H9 (cell line): Measurements from ENCODE around the gene GFRA1. TPM values are rescaled to one million over a fixed set of nuclear protein-coding genes. Genes with fewer than 3 reads are reported as not detected.

ENCODE experiments used
- DNase-seq: peaks from one replicate; pipeline ENCODE4 v3.0.0-alpha.2; 2017
- H2AFZ ChIP-seq: one replicate; pipeline ENCODE4 v1.6.1; 2013; ENCODE audit warnings: mild to moderate bottlenecking, low read length, control low read depth, moderate library complexity
- H2AK5ac ChIP-seq: 2 replicates; pipeline ENCODE4 v1.6.1; 2013; ENCODE audit warnings: low read length, control low read depth, mixed read lengths; ENCODE audit not compliant: insufficient read length
- H2BK120ac ChIP-seq: one replicate; pipeline ENCODE4 v1.6.1; 2013; ENCODE audit warnings: low read depth, mild to moderate bottlenecking, low read length, control low read depth, inconsistent platforms; ENCODE audit not compliant: poor library complexity, severe bottlenecking
- H2BK12ac ChIP-seq: 2 replicates; pipeline ENCODE4 v1.6.1; 2013; ENCODE audit warnings: low read length, control low read depth, mixed read lengths, low read depth; ENCODE audit not compliant: insufficient read length
- H2BK15ac ChIP-seq: 2 replicates; pipeline ENCODE4 v1.6.1; 2013; ENCODE audit warnings: low read depth, low read length, control low read depth
- H2BK20ac ChIP-seq: one replicate; pipeline ENCODE4 v1.6.1; 2013; ENCODE audit warnings: low read depth, mild to moderate bottlenecking, low read length, control low read depth, inconsistent platforms; ENCODE audit not compliant: poor library complexity, severe bottlenecking
- H2BK5ac ChIP-seq: 2 replicates; pipeline ENCODE4 v1.6.1; 2013; ENCODE audit warnings: low read length, control low read depth, mixed read lengths; ENCODE audit not compliant: insufficient read length
- H3K14ac ChIP-seq: 2 replicates; pipeline ENCODE4 v1.6.1; 2013; ENCODE audit warnings: low read length, control low read depth; ENCODE audit not compliant: insufficient read depth
- H3K18ac ChIP-seq: 2 replicates; pipeline ENCODE4 v1.6.1; 2013; ENCODE audit warnings: low read depth, mild to moderate bottlenecking, mixed read lengths, low read length, control low read depth; ENCODE audit not compliant: insufficient read length
- H3K23ac ChIP-seq: 2 replicates; pipeline ENCODE4 v1.6.1; 2013; ENCODE audit warnings: low read length, control low read depth, mixed read lengths, low read depth; ENCODE audit not compliant: insufficient read length
- H3K23me2 ChIP-seq: 2 replicates; pipeline ENCODE4 v1.6.1; 2013; ENCODE audit warnings: low read depth, mild to moderate bottlenecking, mixed read lengths, low read length, control low read depth; ENCODE audit not compliant: insufficient read length, poor library complexity, severe bottlenecking
- H3K27ac ChIP-seq: 2 replicates; pipeline ENCODE4 v1.5.1; 2013; ENCODE audit warnings: low read length, control low read depth, mixed read lengths, low read depth; ENCODE audit not compliant: insufficient read length
- H3K27me3 ChIP-seq: 2 replicates; pipeline ENCODE4 v1.6.1; 2013; ENCODE audit warnings: low read length, control low read depth, inconsistent platforms; ENCODE audit not compliant: insufficient read depth
- H3K4ac ChIP-seq: 2 replicates; pipeline ENCODE4 v1.6.1; 2013; ENCODE audit warnings: low read depth, mild to moderate bottlenecking, control low read depth, inconsistent platforms, low read length, moderate library complexity
- H3K4me1 ChIP-seq: 2 replicates; pipeline ENCODE4 v1.6.1; 2013; ENCODE audit warnings: low read length, control low read depth, inconsistent platforms; ENCODE audit not compliant: insufficient read depth
- H3K4me2 ChIP-seq: 2 replicates; pipeline ENCODE4 v1.6.1; 2013; ENCODE audit warnings: low read length, control low read depth, mixed read lengths; ENCODE audit not compliant: insufficient read length, insufficient read depth
- H3K56ac ChIP-seq: 2 replicates; pipeline ENCODE4 v1.6.1; 2013; ENCODE audit warnings: low read depth, mild to moderate bottlenecking, mixed read lengths, low read length, control low read depth; ENCODE audit not compliant: insufficient read length
- H3K79me1 ChIP-seq: 2 replicates; pipeline ENCODE4 v1.6.1; 2013; ENCODE audit warnings: low read depth, mild to moderate bottlenecking, moderate library complexity, low read length, control low read depth, inconsistent platforms; ENCODE audit not compliant: insufficient read depth, poor library complexity, severe bottlenecking
- H3K79me2 ChIP-seq: 2 replicates; pipeline ENCODE4 v1.6.1; 2013; ENCODE audit warnings: low read length, control low read depth, inconsistent platforms; ENCODE audit not compliant: insufficient read depth
- H3K9ac ChIP-seq: 2 replicates; pipeline ENCODE4 v1.6.1; 2013; ENCODE audit warnings: low read length, control low read depth, mixed read lengths; ENCODE audit not compliant: insufficient read length; ENCODE audit errors: extremely low read depth
- H3K9me3 ChIP-seq: one replicate; pipeline ENCODE4 v1.6.1; 2013; ENCODE audit warnings: low read depth, low read length, inconsistent platforms; ENCODE audit not compliant: control insufficient read depth
- H3T11ph ChIP-seq: one replicate; pipeline ENCODE4 v1.6.1; 2013; ENCODE audit warnings: mild to moderate bottlenecking, low read length, control low read depth, inconsistent platforms
- H4K20me1 ChIP-seq: one replicate; pipeline ENCODE4 v1.6.1; 2013; ENCODE audit not compliant: control insufficient read depth, insufficient read length, insufficient read depth
- H4K5ac ChIP-seq: 2 replicates; pipeline ENCODE4 v1.6.1; 2013; ENCODE audit warnings: low read depth, mild to moderate bottlenecking, mixed read lengths, low read length, control low read depth; ENCODE audit not compliant: insufficient read length
- H4K8ac ChIP-seq: replicated peaks from 2 replicates; pipeline ENCODE4 v1.6.1; 2013; ENCODE audit warnings: low read length, control low read depth, mixed read lengths, low read depth; ENCODE audit not compliant: insufficient read length
- H4K91ac ChIP-seq: 2 replicates; pipeline ENCODE4 v1.6.1; 2013; ENCODE audit warnings: low read depth, mild to moderate bottlenecking, moderate library complexity, mixed read lengths, low read length, control low read depth; ENCODE audit not compliant: insufficient read length
- H3K27ac Mint-ChIP-seq, 3 experiments: 2 replicates in 2 of 3; 3 replicates in 1 of 3; pipeline ENCODE4 v1.8.0; 2020 to 2021; ENCODE audit warnings: mixed read lengths in 3 of 3, mild to moderate bottlenecking in 1 of 3, moderate library complexity in 1 of 3
- H3K27me3 Mint-ChIP-seq: 2 replicates; pipeline ENCODE4 v1.8.0; 2021; ENCODE audit warnings: low read depth, mild to moderate bottlenecking, moderate library complexity, mixed read lengths
- H3K36me3 Mint-ChIP-seq, 3 experiments: 2 replicates in 2 of 3; 3 replicates in 1 of 3; pipeline ENCODE4 v1.8.0; 2020 to 2021; ENCODE audit warnings: low read depth in 3 of 3, mixed read lengths in 3 of 3; ENCODE audit not compliant: insufficient read depth in 1 of 3
- H3K4me1 Mint-ChIP-seq, 2 experiments: 2 replicates each; pipeline ENCODE4 v1.8.0; 2020; ENCODE audit warnings: mixed read lengths in 2 of 2
- H3K4me3 Mint-ChIP-seq, 2 experiments: 2 replicates in 1 of 2; 3 replicates in 1 of 2; pipeline ENCODE4 v1.8.0; 2020 to 2021; ENCODE audit warnings: mild to moderate bottlenecking in 2 of 2, mixed read lengths in 2 of 2, moderate library complexity in 1 of 2
- H3K9me3 Mint-ChIP-seq, 2 experiments: 2 replicates in 1 of 2; 3 replicates in 1 of 2; pipeline ENCODE4 v1.8.0; 2020; ENCODE audit warnings: mild to moderate bottlenecking in 2 of 2, mixed read lengths in 2 of 2, moderate library complexity in 1 of 2
- CTCF ChIP-seq: fragments of 200-600 bp; sonication (generic); conservative IDR thresholded peaks from 3 replicates; pipeline ENCODE4 v1.8.0; 2021; ENCODE audit warnings: antibody characterized with exemption, mild to moderate bottlenecking
- WGBS: extraction: QIAGEN DNeasy Blood & Tissue Kit; methylation state at CpG from one replicate; pipeline ENCODE4 v1.1.7; 2013; ENCODE audit warnings: missing lambda C conversion rate, low lambda C conversion rate, mixed read lengths; ENCODE audit not compliant: insufficient read length; ENCODE audit errors: extremely low coverage; 5-methylcytosine and 5-hydroxymethylcytosine counted together
- total RNA-seq: library from RNA; stranded (reverse); gene quantifications from 2 replicates; pipeline ENCODE4 v1.2.1, GENCODE V29; 2021

GFRA1 gene
- total RNA-seq, 1 experiment from 2014 or later, result 0.24 TPM

- Histone ChIP-seq H3K79me1 (no peaks in the 10 kb centered on the region), H2BK12ac (no peak overlapping the region), H3K23me2 (peaks cover 3% of the 10 kb centered on the region), H4K20me1 (no peaks in the 10 kb centered on the region), H4K5ac (no peak overlapping the region), H3K56ac (no peak overlapping the region), H3K18ac (no peak overlapping the region), H3K23ac (no peak overlapping the region), H2AFZ (no peak overlapping the region), H3K27me3 (no peaks in the 10 kb centered on the region), H3K9ac (no peak overlapping the region), H2AK5ac (no peak overlapping the region), H3K4ac (no peak overlapping the region), H2BK120ac (no peak overlapping the region), H4K8ac (no peak overlapping the region), H3K4me2 (no peak overlapping the region), H2BK15ac (no peak overlapping the region), H3K79me2 (no peaks in the 10 kb centered on the region), H2BK20ac (no peak overlapping the region), H4K91ac (no peak overlapping the region), H3K27ac (no peak overlapping the region), H3K14ac (no peak overlapping the region), H3K4me1 (no peaks in the 10 kb centered on the region), H3K9me3 (no peaks in the 10 kb centered on the region), H3T11ph (no peak overlapping the region), H2BK5ac (no peak overlapping the region)
- Mint-ChIP-seq H3K4me1 (peaks cover 25 to 26% of the 10 kb centered on the region in 2 experiments), H3K36me3 (peaks cover 11 to 23% (median 12%) of the 10 kb centered on the region in 3 experiments; a peak in 6 of 7 replicates), H3K27ac (no peak overlapping the region), H3K9me3 (peaks cover 13 to 16% of the 10 kb centered on the region in 2 experiments), H3K4me3 (no peak overlapping the region), H3K27me3 (peaks cover 5% of the 10 kb centered on the region)
- DNase-seq, result no peak
- WGBS, result no CpG with 5 or more reads among the region's 1 CpG
- TF ChIP-seq CTCF, result no peak
Measured at GRCh38 chr10:116168745-116169144, 104.3 kb downstream of the GFRA1 start.
